BE2C (cell line): ENCODE data around the gene FDXACB1. TPM values are rescaled to one million over a fixed set of nuclear protein-coding genes. Genes with fewer than 3 reads are reported as not detected.
A peak's percentile ranks its signal among the peaks of the same experiment; 100 is the strongest.

Experiments used
- DNase-seq: peaks from one replicate; pipeline ENCODE4 v3.0.0-alpha.2; 2020
- H3K27me3 ChIP-seq: fragments of 250-450 bp; sonication (Bioruptor Pico); 2 replicates; pipeline ENCODE4 v1.5.1; 2020; ENCODE audit warnings: mild to moderate bottlenecking
- H3K36me3 ChIP-seq: fragments of 250-450 bp; sonication (Bioruptor Pico); 2 replicates; pipeline ENCODE4 v1.5.1; 2020; ENCODE audit warnings: mild to moderate bottlenecking
- H3K4me1 ChIP-seq: fragments of 250-450 bp; sonication (Bioruptor Pico); 2 replicates; pipeline ENCODE4 v1.5.1; 2020
- H3K4me3 ChIP-seq: 2 replicates; pipeline ENCODE4 v1.5.1; 2011; ENCODE audit warnings: low read depth, low read length
- H3K9me3 ChIP-seq: fragments of 250-450 bp; sonication (Bioruptor Pico); 2 replicates; pipeline ENCODE4 v1.5.1; 2020
- CTCF ChIP-seq: IDR thresholded peaks from 2 replicates; pipeline ENCODE4 v1.5.1; 2012; ENCODE audit warnings: mild to moderate bottlenecking, low read depth, low read length
- polyA plus RNA-seq: library from polyadenylated mRNA; unstranded; fragments of >200 nt; gene quantifications from one replicate; pipeline ENCODE4 v1.2.1, GENCODE V29; 2012; ENCODE audit warnings: low read depth, missing spikeins; ENCODE audit not compliant: insufficient read length, insufficient read depth

FDXACB1 gene
- polyA plus RNA-seq: 5.7 TPM

- H3K9me3 ChIP-seq: no peaks in the 10 kb centered on the region
- H3K4me3 ChIP-seq: peak within 1 kb of the TSS; percentile 90
- peak; percentile 84 for TF ChIP-seq CTCF
- peak; percentile 97 for DNase-seq
- H3K4me1 ChIP-seq: peaks cover 10% of the 10 kb centered on the region; the same call in 1 of the 2 replicates
- no peaks in the 10 kb centered on the region for H3K36me3 ChIP-seq
- no peaks in the 10 kb centered on the region for H3K27me3 ChIP-seq
Observed at GRCh38 chr11:111878849-111879636, at the start of gene FDXACB1, which contains the start of gene CFAP68. Gene FDXACB1 (minus strand): TSS chr11:111879165. CDS start chr11:111879132, 33 bp downstream. Gene CFAP68 (plus strand): TSS chr11:111879541. CDS start chr11:111879561, 20 bp downstream.

GRCh38 chr11:111926505-111927391, 47.8 kb upstream of the FDXACB1 start:
- H3K4me1 ChIP-seq: peaks cover 6% of the 10 kb centered on the region
- H3K4me3 ChIP-seq: peak overlapping the region; percentile 64
- no peak for TF ChIP-seq CTCF
- H3K36me3 ChIP-seq: no peaks in the 10 kb centered on the region
- H3K9me3 ChIP-seq: no peaks in the 10 kb centered on the region
- no peaks in the 10 kb centered on the region for H3K27me3 ChIP-seq
- peak; percentile 98 for DNase-seq

- DNase-seq: no peak
- no peaks in the 10 kb centered on the region for H3K36me3 ChIP-seq
- H3K9me3 ChIP-seq: no peaks in the 10 kb centered on the region
- H3K4me1 ChIP-seq: peaks cover 6% of the 10 kb centered on the region
- H3K4me3 ChIP-seq: no peak overlapping the region
- no peaks in the 10 kb centered on the region for H3K27me3 ChIP-seq
- TF ChIP-seq CTCF: no peak
Observed at GRCh38 chr11:111925953-111926352, 47.0 kb upstream of the FDXACB1 start.

- no peak for TF ChIP-seq CTCF
- Histone ChIP-seq H3K4me3 (no peak overlapping the region), H3K9me3 (no peaks in the 10 kb centered on the region)
Observed at GRCh38 chr11:111923951-111924350, 45.0 kb upstream of the FDXACB1 start.

GRCh38 chr11:111923351-111923788, 44.4 kb upstream of the FDXACB1 start:
- DNase-seq: no peak

More at GRCh38 chr11:111923951-111924350, 45.0 kb upstream of the FDXACB1 start:
- no peak for DNase-seq
- Histone ChIP-seq H3K27me3 (no peaks in the 10 kb centered on the region), H3K4me1 (peaks cover 6% of the 10 kb centered on the region), H3K36me3 (no peaks in the 10 kb centered on the region)

More at GRCh38 chr11:111923351-111923788, 44.4 kb upstream of the FDXACB1 start:
- H3K4me3 ChIP-seq: no peak overlapping the region
- H3K36me3 ChIP-seq: no peaks in the 10 kb centered on the region
- no peaks in the 10 kb centered on the region for H3K9me3 ChIP-seq
- no peak for TF ChIP-seq CTCF
- H3K27me3 ChIP-seq: no peaks in the 10 kb centered on the region
- peaks cover 6% of the 10 kb centered on the region for H3K4me1 ChIP-seq
